GM21786 (cell line): ENCODE measurements around the gene CNTN1.

ENCODE experiments used
- ATAC-seq: cut with Tn5 transposase; IDR thresholded peaks from one replicate; pipeline ENCODE4 v1.9.1; 2021; ENCODE audit not compliant: unreplicated experiment

CNTN1 gene

GRCh38 chr12:41100572-41100971, 408.3 kb downstream of the CNTN1 start:
- no peak for ATAC-seq

GRCh38 chr12:41101806-41102205, 409.6 kb downstream of the CNTN1 start:
- no peak for ATAC-seq

- no peak for ATAC-seq
These were observed 411.4 kb downstream of the CNTN1 start for GRCh38 chr12:41103614-41104013.

GRCh38 chr12:41106315-41106714, 414.1 kb downstream of the CNTN1 start:
- ATAC-seq: no peak

GRCh38 chr12:41108032-41108431, 415.8 kb downstream of the CNTN1 start:
- ATAC-seq: no peak

- no peak for ATAC-seq
These were observed 420.7 kb downstream of the CNTN1 start for GRCh38 chr12:41112903-41113302.

GRCh38 chr12:41120211-41120610, 428.0 kb downstream of the CNTN1 start:
- ATAC-seq: no peak

GRCh38 chr12:41121374-41121773, 429.1 kb downstream of the CNTN1 start:
- ATAC-seq: no peak
